Measurements from ENCODE around the gene CACNA1S.

DNA sequence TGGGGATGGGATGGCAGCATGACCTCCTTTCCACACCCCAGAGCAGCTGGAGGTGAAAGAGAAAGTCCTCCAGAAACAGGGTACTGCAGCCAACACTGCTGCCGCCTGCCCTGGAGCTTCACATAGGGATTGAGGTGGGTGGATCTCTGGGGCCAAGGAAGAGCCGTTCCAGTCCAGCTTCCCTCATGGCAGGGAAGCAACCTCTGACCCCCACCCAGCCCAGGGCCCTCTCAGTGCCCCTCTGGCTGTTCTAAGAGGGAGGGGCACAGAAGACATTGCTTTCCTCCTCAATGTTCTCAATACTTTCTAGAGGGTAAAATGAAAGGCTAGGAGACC is 94.4 kb downstream of the CACNA1S start:
- TF ChIP-seq, protein P1, sequence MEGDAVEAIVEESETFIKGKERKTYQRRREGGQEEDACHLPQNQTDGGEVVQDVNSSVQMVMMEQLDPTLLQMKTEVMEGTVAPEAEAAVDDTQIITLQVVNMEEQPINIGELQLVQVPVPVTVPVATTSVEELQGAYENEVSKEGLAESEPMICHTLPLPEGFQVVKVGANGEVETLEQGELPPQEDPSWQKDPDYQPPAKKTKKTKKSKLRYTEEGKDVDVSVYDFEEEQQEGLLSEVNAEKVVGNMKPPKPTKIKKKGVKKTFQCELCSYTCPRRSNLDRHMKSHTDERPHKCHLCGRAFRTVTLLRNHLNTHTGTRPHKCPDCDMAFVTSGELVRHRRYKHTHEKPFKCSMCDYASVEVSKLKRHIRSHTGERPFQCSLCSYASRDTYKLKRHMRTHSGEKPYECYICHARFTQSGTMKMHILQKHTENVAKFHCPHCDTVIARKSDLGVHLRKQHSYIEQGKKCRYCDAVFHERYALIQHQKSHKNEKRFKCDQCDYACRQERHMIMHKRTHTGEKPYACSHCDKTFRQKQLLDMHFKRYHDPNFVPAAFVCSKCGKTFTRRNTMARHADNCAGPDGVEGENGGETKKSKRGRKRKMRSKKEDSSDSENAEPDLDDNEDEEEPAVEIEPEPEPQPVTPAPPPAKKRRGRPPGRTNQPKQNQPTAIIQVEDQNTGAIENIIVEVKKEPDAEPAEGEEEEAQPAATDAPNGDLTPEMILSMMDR (IDR thresholded peaks at IDR 0.05): no peak
- no peak for TF ChIP-seq TCF7L2 (IDR thresholded peaks at IDR 0.05; ENCODE audit: low read depth, low read length)
- TF ChIP-seq POLR2AphosphoS5 (IDR thresholded peaks at IDR 0.05; ENCODE audit: low read depth, low read length): no peak
- TF ChIP-seq, protein P2, sequence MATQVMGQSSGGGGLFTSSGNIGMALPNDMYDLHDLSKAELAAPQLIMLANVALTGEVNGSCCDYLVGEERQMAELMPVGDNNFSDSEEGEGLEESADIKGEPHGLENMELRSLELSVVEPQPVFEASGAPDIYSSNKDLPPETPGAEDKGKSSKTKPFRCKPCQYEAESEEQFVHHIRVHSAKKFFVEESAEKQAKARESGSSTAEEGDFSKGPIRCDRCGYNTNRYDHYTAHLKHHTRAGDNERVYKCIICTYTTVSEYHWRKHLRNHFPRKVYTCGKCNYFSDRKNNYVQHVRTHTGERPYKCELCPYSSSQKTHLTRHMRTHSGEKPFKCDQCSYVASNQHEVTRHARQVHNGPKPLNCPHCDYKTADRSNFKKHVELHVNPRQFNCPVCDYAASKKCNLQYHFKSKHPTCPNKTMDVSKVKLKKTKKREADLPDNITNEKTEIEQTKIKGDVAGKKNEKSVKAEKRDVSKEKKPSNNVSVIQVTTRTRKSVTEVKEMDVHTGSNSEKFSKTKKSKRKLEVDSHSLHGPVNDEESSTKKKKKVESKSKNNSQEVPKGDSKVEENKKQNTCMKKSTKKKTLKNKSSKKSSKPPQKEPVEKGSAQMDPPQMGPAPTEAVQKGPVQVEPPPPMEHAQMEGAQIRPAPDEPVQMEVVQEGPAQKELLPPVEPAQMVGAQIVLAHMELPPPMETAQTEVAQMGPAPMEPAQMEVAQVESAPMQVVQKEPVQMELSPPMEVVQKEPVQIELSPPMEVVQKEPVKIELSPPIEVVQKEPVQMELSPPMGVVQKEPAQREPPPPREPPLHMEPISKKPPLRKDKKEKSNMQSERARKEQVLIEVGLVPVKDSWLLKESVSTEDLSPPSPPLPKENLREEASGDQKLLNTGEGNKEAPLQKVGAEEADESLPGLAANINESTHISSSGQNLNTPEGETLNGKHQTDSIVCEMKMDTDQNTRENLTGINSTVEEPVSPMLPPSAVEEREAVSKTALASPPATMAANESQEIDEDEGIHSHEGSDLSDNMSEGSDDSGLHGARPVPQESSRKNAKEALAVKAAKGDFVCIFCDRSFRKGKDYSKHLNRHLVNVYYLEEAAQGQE (IDR thresholded peaks at IDR 0.05; ENCODE audit: insufficient read depth in 1 of 2, low read depth in 2 of 2, low read length in 1 of 2): no peak
- no peak for TF ChIP-seq SIN3A (IDR thresholded peaks at IDR 0.05; ENCODE audit: borderline replicate concordance, insufficient read depth, low read depth, low read length)

All from Panc1 (cell line).